HCT116 (cell line): ENCODE results near the gene RNPC3.

Experiments
- CEBPB ChIP-seq: IDR thresholded peaks from 2 replicates; pipeline ENCODE4 v1.6.1; 2012; ENCODE audit warnings: low read depth
- EZH2 ChIP-seq: fragments of 200-600 bp; sonication (generic); IDR thresholded peaks from 2 replicates; pipeline ENCODE4 v1.6.1; 2017; ENCODE audit warnings: antibody characterized with exemption, mixed run types
- EZH2phosphoT487 ChIP-seq: fragments of 200-600 bp; IDR thresholded peaks from 2 replicates; pipeline ENCODE4 v1.6.1; 2018; ENCODE audit warnings: antibody characterized with exemption, borderline replicate concordance
- MAX ChIP-seq: IDR thresholded peaks from 2 replicates; pipeline ENCODE4 v1.6.1; 2012
- POLR2A ChIP-seq: IDR thresholded peaks from 2 replicates; pipeline ENCODE4 v1.7.0; 2011; ENCODE audit warnings: borderline replicate concordance; ENCODE audit not compliant: insufficient read depth, insufficient read length; ENCODE audit errors: extremely low read depth
- POLR2AphosphoS5 ChIP-seq: IDR thresholded peaks from 2 replicates; pipeline ENCODE4 v1.6.1; 2011; ENCODE audit warnings: mild to moderate bottlenecking, low read depth, low read length, moderate library complexity
- RAD21 ChIP-seq: IDR thresholded peaks from 2 replicates; pipeline ENCODE4 v1.6.1; 2012; ENCODE audit warnings: low read depth, mild to moderate bottlenecking
- YY1 ChIP-seq: IDR thresholded peaks from 2 replicates; pipeline ENCODE4 v1.6.1; 2011; ENCODE audit warnings: low read length, low read depth, moderate library complexity, mild to moderate bottlenecking; ENCODE audit not compliant: insufficient replicate concordance; ENCODE audit errors: extremely low read depth
- ZFX ChIP-seq: fragments of 450-650 bp; IDR thresholded peaks from 2 replicates; pipeline ENCODE4 v1.6.1; 2017
- ZNF274 ChIP-seq: fragments of 200-500 bp; sonication (Bioruptor generic); IDR thresholded peaks from 2 replicates; pipeline ENCODE4 v1.6.1; 2014; ENCODE audit warnings: mild to moderate bottlenecking, low read depth, low read length, inconsistent platforms
- TF ChIP-seq, protein P1 (sequence below), 3 experiments: fragments of 200-600 bp in 1 of 3; sonication (generic) in 1 of 3; IDR thresholded peaks in 2 of 3; conservative IDR thresholded peaks in 1 of 3; 2 replicates each; pipeline ENCODE4 v1.5.1; 2012 to 2017; ENCODE audit warnings: low read depth in 2 of 3, low read length in 2 of 3, antibody characterized with exemption in 1 of 3, borderline replicate concordance in 1 of 3, control low read depth in 1 of 3, mild to moderate bottlenecking in 1 of 3, mixed read lengths in 1 of 3, mixed run types in 1 of 3, moderate library complexity in 1 of 3; ENCODE audit not compliant: insufficient read depth in 1 of 3
- TF ChIP-seq, protein P2 (sequence below): IDR thresholded peaks from 2 replicates; pipeline ENCODE4 v1.6.1; 2012; ENCODE audit warnings: low read depth

DNA sequence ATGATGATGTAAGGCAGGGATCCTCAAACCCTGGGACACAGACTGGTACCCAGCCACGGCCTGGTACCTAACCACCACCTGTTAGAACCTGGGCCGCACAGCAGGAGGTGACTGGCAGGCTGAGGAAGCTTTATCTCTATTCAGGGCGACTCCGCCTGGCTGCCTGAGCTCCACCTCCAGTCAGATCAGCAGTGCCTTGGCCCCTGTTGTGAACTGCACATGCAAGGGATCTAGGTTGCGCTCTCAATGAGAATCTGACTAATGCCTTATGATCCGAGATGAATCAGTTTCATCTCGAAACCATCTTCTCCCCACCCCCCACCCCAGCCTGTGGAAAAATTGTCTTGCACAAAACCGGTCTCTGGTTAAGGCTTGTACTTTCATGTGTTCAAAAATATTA, 4.2 kb downstream of the RNPC3 start:
- TF ChIP-seq EZH2 (no peak), POLR2A (no peak), EZH2phosphoT487 (no peak), YY1 (no peak), ZFX (no peak), RAD21 (no peak), CEBPB (no peak), POLR2AphosphoS5 (no peak), ZNF274 (no peak), MAX (no peak)
- TF ChIP-seq, protein P1, sequence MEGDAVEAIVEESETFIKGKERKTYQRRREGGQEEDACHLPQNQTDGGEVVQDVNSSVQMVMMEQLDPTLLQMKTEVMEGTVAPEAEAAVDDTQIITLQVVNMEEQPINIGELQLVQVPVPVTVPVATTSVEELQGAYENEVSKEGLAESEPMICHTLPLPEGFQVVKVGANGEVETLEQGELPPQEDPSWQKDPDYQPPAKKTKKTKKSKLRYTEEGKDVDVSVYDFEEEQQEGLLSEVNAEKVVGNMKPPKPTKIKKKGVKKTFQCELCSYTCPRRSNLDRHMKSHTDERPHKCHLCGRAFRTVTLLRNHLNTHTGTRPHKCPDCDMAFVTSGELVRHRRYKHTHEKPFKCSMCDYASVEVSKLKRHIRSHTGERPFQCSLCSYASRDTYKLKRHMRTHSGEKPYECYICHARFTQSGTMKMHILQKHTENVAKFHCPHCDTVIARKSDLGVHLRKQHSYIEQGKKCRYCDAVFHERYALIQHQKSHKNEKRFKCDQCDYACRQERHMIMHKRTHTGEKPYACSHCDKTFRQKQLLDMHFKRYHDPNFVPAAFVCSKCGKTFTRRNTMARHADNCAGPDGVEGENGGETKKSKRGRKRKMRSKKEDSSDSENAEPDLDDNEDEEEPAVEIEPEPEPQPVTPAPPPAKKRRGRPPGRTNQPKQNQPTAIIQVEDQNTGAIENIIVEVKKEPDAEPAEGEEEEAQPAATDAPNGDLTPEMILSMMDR (IDR thresholded peaks at IDR 0.05 in 2 of 3, conservative IDR thresholded peaks at IDR 0.05 in 1 of 3; ENCODE audit: borderline replicate concordance in 1 of 3, insufficient read depth in 1 of 3, low read depth in 2 of 3, low read length in 2 of 3) = no peak
- TF ChIP-seq, protein P2, sequence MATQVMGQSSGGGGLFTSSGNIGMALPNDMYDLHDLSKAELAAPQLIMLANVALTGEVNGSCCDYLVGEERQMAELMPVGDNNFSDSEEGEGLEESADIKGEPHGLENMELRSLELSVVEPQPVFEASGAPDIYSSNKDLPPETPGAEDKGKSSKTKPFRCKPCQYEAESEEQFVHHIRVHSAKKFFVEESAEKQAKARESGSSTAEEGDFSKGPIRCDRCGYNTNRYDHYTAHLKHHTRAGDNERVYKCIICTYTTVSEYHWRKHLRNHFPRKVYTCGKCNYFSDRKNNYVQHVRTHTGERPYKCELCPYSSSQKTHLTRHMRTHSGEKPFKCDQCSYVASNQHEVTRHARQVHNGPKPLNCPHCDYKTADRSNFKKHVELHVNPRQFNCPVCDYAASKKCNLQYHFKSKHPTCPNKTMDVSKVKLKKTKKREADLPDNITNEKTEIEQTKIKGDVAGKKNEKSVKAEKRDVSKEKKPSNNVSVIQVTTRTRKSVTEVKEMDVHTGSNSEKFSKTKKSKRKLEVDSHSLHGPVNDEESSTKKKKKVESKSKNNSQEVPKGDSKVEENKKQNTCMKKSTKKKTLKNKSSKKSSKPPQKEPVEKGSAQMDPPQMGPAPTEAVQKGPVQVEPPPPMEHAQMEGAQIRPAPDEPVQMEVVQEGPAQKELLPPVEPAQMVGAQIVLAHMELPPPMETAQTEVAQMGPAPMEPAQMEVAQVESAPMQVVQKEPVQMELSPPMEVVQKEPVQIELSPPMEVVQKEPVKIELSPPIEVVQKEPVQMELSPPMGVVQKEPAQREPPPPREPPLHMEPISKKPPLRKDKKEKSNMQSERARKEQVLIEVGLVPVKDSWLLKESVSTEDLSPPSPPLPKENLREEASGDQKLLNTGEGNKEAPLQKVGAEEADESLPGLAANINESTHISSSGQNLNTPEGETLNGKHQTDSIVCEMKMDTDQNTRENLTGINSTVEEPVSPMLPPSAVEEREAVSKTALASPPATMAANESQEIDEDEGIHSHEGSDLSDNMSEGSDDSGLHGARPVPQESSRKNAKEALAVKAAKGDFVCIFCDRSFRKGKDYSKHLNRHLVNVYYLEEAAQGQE = no peak
